Measurements from ENCODE around the gene NEURL1B. TPM values are rescaled to one million over a fixed set of nuclear protein-coding genes. Genes with fewer than 3 reads are reported as not detected.
A peak's percentile ranks its signal among the peaks of the same experiment; 100 is the strongest.

Gene NEURL1B
- total RNA-seq, 1 experiment from 2014 or later, result 2.8 TPM

DNA sequence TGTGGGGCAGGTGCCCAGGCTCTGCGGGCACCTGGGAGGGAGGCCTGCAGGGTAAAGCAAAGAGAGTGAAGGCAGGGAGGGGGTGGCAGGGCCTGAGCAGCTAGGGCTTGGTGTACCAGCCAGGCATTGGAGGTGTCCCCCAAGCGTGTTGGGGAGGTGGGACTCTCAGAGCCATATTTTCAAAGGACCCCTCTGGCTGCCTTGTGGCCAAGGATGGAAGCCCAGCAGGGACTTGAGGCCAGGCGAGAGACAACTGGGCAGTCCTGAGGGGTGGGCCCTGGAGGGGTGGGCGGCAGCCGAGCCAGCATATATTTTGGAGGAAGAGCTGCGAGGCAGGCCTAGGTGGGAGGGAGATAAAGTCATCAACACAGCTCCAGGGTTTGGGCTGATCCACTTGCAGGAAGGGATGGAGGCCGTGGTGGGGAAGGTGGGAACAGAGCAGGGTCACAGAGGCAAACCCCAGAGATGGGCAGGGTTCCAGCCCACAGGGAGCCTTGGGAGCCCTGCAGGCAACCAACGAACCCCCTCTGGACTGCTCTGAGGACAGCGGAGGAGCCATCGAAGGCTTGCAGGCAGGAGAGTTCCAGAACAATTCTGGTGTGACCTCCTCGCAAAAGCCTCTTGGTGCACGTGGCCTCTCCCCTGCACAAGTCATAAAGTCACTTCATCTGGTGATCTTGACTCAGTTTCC is 94.2 kb downstream of the NEURL1B start:
- intact Hi-C loops (cut with micrococcal nuclease; ENCODE audit: unreplicated experiment), result no loop called here
- no peaks in the 10 kb centered on the region for H3K9me3 Mint-ChIP-seq (ENCODE audit: low read depth, unreplicated experiment)
- peaks cover 38% of the 10 kb centered on the region for H3K4me1 Mint-ChIP-seq (ENCODE audit: low read depth, unreplicated experiment)
- CTCF ChIA-PET, result no interaction called here
- DNase-seq, result no peak
- no peak for TF ChIP-seq CTCF (IDR thresholded peaks at IDR 0.05; ENCODE audit: unreplicated experiment)
- no TSS peak for BruUV-seq (replicated peaks)
- H3K27ac Mint-ChIP-seq (ENCODE audit: unreplicated experiment), result no peak overlapping the region
- no peaks in the 10 kb centered on the region for H3K27me3 Mint-ChIP-seq (ENCODE audit: unreplicated experiment)
- peaks cover 18% of the 10 kb centered on the region for H3K36me3 Mint-ChIP-seq (ENCODE audit: insufficient read depth, unreplicated experiment)
- no peak overlapping the region for H3K4me3 Mint-ChIP-seq (ENCODE audit: low read depth, unreplicated experiment)

DNA sequence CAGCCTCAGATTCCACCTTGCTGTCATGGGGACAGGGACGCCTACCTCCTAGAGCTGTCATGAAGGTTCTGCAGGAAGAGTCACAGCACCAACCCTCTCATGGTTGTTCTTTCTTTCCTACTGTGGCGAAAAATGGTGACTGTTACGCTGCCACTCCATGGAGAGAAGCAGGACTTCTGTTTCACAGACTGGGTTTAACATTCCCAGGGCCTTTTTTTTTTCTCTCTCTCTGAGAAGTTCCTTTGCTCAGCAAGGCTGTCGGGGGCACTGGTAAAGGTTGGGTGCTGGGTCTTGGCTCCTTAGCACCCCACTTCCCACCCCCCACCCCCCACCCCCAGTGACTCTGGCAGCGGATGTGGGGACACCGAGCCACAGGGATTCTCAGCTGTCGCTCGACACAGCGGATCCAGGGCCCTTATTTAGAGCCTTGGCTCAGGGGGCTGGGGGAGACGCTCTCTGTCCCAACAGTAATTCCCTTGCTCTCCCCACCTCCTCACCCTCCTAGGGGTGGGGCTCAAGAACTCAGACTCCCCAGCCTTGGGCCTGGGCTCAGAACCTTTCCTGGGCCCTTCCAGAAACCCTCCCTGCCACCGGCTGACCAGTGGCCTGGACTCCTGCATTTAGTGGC is 95.6 kb downstream of the NEURL1B start:
- no peak for DNase-seq
- no peak for TF ChIP-seq CTCF (IDR thresholded peaks at IDR 0.05; ENCODE audit: unreplicated experiment)
- BruUV-seq (replicated peaks), result no TSS peak
- H3K9me3 Mint-ChIP-seq (ENCODE audit: low read depth, unreplicated experiment), result no peaks in the 10 kb centered on the region
- H3K36me3 Mint-ChIP-seq (ENCODE audit: insufficient read depth, unreplicated experiment), result peaks cover 12% of the 10 kb centered on the region
- CTCF ChIA-PET, result no interaction called here
- no peak overlapping the region for H3K27ac Mint-ChIP-seq (ENCODE audit: unreplicated experiment)
- peaks cover 42% of the 10 kb centered on the region for H3K4me1 Mint-ChIP-seq (ENCODE audit: low read depth, unreplicated experiment)
- H3K4me3 Mint-ChIP-seq (ENCODE audit: low read depth, unreplicated experiment), result no peak overlapping the region
- no peaks in the 10 kb centered on the region for H3K27me3 Mint-ChIP-seq (ENCODE audit: unreplicated experiment)
- intact Hi-C loops (cut with micrococcal nuclease; ENCODE audit: unreplicated experiment), result no loop called here

DNA sequence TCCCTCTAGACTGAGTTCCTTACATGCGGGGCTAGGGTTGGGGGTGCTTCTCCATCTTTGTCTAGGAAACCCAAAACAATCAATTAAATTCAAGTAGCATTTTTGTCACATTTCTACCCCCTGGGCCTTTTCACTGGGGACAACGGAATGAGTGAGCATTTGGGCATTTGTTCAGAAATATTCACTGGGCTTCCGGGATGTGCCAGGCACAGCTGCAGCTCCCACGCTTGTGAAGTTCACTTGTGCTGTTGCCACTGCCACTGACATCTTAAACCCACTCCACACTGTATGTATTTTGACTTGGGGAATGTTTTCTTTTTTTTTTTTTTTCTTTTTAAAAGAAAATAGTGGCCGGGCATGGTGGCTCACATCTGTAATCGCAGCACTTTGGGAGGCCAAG is 98.3 kb downstream of the NEURL1B start:
- intact Hi-C loops (cut with micrococcal nuclease; ENCODE audit: unreplicated experiment), result no loop called here
- DNase-seq, result no peak
- Mint-ChIP-seq H3K4me1 (ENCODE audit: low read depth, unreplicated experiment) (peaks cover 35% of the 10 kb centered on the region), H3K27ac (ENCODE audit: unreplicated experiment) (no peak overlapping the region), H3K9me3 (ENCODE audit: low read depth, unreplicated experiment) (no peaks in the 10 kb centered on the region), H3K36me3 (ENCODE audit: insufficient read depth, unreplicated experiment) (no peaks in the 10 kb centered on the region), H3K27me3 (ENCODE audit: unreplicated experiment) (no peaks in the 10 kb centered on the region), H3K4me3 (ENCODE audit: low read depth, unreplicated experiment) (no peak overlapping the region)
- no TSS peak for BruUV-seq (replicated peaks)
- TF ChIP-seq CTCF (IDR thresholded peaks at IDR 0.05; ENCODE audit: unreplicated experiment), result no peak
- CTCF ChIA-PET, result no interaction called here

GRCh38 chr5:172740428-172741205 is 99.6 kb downstream of the NEURL1B start:
- Mint-ChIP-seq H3K9me3 (ENCODE audit: low read depth, unreplicated experiment) (no peaks in the 10 kb centered on the region), H3K36me3 (ENCODE audit: insufficient read depth, unreplicated experiment) (no peaks in the 10 kb centered on the region)
- CTCF ChIA-PET, result interaction anchor here (0.6 to 1.4 kb wide), 7 partner anchors 17 to 279 kb away, joined by 3 to 7 read pairs (median 5); no protein-coding TSS in a partner anchor

More at GRCh38 chr5:172740428-172741205, 99.6 kb downstream of the NEURL1B start:
- intact Hi-C loops (cut with micrococcal nuclease; ENCODE audit: unreplicated experiment), result no loop called here
- peak; percentile 82 for DNase-seq
- peaks cover 37% of the 10 kb centered on the region for H3K4me1 Mint-ChIP-seq (ENCODE audit: low read depth, unreplicated experiment)
- no TSS peak for BruUV-seq (replicated peaks)
- peak overlapping the region; percentile 47 for H3K27ac Mint-ChIP-seq (ENCODE audit: unreplicated experiment)
- H3K27me3 Mint-ChIP-seq (ENCODE audit: unreplicated experiment), result no peaks in the 10 kb centered on the region
- no peak overlapping the region for H3K4me3 Mint-ChIP-seq (ENCODE audit: low read depth, unreplicated experiment)
- no peak for TF ChIP-seq CTCF (IDR thresholded peaks at IDR 0.05; ENCODE audit: unreplicated experiment)

Small RNA genes within 50 kb of the gene (microRNA-seq; reads per million reads assigned to microRNA genes)
- not detected for gene MIR5003

Other genes with a start within 250 kb of the NEURL1B start
- gene SH3PXD2B, start 186.7 kb upstream of the NEURL1B start, total RNA-seq (2022), result 20.1 and 25.6 TPM in 2 replicates
- gene DUSP1, start 129.9 kb downstream of the NEURL1B start, total RNA-seq (2022), result 38.1 and 50.5 TPM in 2 replicates
- 231 and 235 TPM in 2 replicates for gene ERGIC1, start 193.0 kb downstream of the NEURL1B start, total RNA-seq (2022)

Measured in Calu3 (cell line).